IMR-90 (cell line): ENCODE data around the gene BEGAIN.

ENCODE experiments used
- BHLHE40 ChIP-seq: fragments of 150-350 bp; IDR thresholded peaks from 2 replicates; pipeline ENCODE4 v1.6.1; 2016; ENCODE audit warnings: mild to moderate bottlenecking, low read depth, low read length
- CEBPB ChIP-seq: IDR thresholded peaks from 2 replicates; pipeline ENCODE4 v1.6.1; 2012; ENCODE audit warnings: low read depth, low read length, improper control_type of control experiment
- FOS ChIP-seq: fragments of 150-350 bp; IDR thresholded peaks from 2 replicates; pipeline ENCODE4 v1.6.1; 2016; ENCODE audit warnings: low read depth, low read length
- MAZ ChIP-seq: IDR thresholded peaks from 2 replicates; pipeline ENCODE4 v1.6.1; 2012; ENCODE audit warnings: low read depth, mild to moderate bottlenecking, low read length, improper control_type of control experiment, moderate library complexity, borderline replicate concordance
- POLR2A ChIP-seq: IDR thresholded peaks from 2 replicates; pipeline ENCODE4 v1.6.1; 2012; ENCODE audit warnings: mild to moderate bottlenecking, low read depth, low read length
- RAD21 ChIP-seq: IDR thresholded peaks from 2 replicates; pipeline ENCODE4 v1.6.1; 2012; ENCODE audit warnings: low read length, improper control_type of control experiment
- RFX5 ChIP-seq: IDR thresholded peaks from 2 replicates; pipeline ENCODE4 v1.8.0; 2012; ENCODE audit warnings: low read depth, mild to moderate bottlenecking, low read length, moderate library complexity
- SMC3 ChIP-seq: fragments of 150-350 bp; IDR thresholded peaks from 2 replicates; pipeline ENCODE4 v1.6.1; 2016; ENCODE audit warnings: low read depth, mild to moderate bottlenecking, antibody characterized with exemption, low read length, moderate library complexity
- TF ChIP-seq, protein P1 (sequence below): conservative IDR thresholded peaks from 2 replicates; pipeline ENCODE4 v1.5.1; 2012; ENCODE audit warnings: mild to moderate bottlenecking, low read depth, low read length, improper control_type of control experiment
- TF ChIP-seq, protein P2 (sequence below): fragments of 150-350 bp; IDR thresholded peaks from 2 replicates; pipeline ENCODE4 v1.6.1; 2016; ENCODE audit warnings: low read depth, mild to moderate bottlenecking, low read length, moderate library complexity, borderline replicate concordance
- TF ChIP-seq, protein P3 (sequence below): fragments of 150-350 bp; IDR thresholded peaks from 2 replicates; pipeline ENCODE4 v1.6.1; 2017; ENCODE audit warnings: mild to moderate bottlenecking, antibody characterized with exemption, low read length, low read depth

DNA sequence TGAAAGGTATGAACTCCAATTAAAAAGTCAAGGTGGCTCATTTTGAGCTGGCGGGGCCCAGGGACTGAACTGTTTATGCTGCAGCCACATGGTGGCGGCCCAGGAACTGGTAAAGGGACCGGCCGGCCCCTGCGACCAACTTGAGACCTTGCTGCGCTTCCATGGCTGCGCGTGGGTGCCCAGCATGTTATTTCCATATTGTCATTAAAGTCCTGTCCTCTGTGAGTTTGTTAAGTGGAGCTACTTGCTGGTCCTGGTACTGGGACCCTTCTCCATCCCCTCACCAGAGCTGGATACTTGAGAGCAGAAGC, 62.3 kb downstream of the BEGAIN start:
- peak; percentile 68 for TF ChIP-seq RAD21
- no peak for TF ChIP-seq POLR2A
- TF ChIP-seq SMC3, result peak; percentile 61
- TF ChIP-seq, protein P1, sequence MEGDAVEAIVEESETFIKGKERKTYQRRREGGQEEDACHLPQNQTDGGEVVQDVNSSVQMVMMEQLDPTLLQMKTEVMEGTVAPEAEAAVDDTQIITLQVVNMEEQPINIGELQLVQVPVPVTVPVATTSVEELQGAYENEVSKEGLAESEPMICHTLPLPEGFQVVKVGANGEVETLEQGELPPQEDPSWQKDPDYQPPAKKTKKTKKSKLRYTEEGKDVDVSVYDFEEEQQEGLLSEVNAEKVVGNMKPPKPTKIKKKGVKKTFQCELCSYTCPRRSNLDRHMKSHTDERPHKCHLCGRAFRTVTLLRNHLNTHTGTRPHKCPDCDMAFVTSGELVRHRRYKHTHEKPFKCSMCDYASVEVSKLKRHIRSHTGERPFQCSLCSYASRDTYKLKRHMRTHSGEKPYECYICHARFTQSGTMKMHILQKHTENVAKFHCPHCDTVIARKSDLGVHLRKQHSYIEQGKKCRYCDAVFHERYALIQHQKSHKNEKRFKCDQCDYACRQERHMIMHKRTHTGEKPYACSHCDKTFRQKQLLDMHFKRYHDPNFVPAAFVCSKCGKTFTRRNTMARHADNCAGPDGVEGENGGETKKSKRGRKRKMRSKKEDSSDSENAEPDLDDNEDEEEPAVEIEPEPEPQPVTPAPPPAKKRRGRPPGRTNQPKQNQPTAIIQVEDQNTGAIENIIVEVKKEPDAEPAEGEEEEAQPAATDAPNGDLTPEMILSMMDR, result peak; percentile 55
- no peak for TF ChIP-seq MAZ
- no peak for TF ChIP-seq FOS
- no peak for TF ChIP-seq CEBPB
- TF ChIP-seq BHLHE40, result no peak
- TF ChIP-seq, protein P2, sequence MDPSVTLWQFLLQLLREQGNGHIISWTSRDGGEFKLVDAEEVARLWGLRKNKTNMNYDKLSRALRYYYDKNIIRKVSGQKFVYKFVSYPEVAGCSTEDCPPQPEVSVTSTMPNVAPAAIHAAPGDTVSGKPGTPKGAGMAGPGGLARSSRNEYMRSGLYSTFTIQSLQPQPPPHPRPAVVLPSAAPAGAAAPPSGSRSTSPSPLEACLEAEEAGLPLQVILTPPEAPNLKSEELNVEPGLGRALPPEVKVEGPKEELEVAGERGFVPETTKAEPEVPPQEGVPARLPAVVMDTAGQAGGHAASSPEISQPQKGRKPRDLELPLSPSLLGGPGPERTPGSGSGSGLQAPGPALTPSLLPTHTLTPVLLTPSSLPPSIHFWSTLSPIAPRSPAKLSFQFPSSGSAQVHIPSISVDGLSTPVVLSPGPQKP, result no peak
- TF ChIP-seq, protein P3, sequence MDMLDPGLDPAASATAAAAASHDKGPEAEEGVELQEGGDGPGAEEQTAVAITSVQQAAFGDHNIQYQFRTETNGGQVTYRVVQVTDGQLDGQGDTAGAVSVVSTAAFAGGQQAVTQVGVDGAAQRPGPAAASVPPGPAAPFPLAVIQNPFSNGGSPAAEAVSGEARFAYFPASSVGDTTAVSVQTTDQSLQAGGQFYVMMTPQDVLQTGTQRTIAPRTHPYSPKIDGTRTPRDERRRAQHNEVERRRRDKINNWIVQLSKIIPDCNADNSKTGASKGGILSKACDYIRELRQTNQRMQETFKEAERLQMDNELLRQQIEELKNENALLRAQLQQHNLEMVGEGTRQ, result no peak
- no peak for TF ChIP-seq RFX5
